ENCODE measurements around the gene SFN. TPM values are rescaled to one million over a fixed set of nuclear protein-coding genes. Genes with fewer than 3 reads are reported as not detected.
A peak's percentile ranks its signal among the peaks of the same experiment; 100 is the strongest.

Gene SFN
- total RNA-seq, 1 donor: under 0.01 TPM

GRCh38 chr1:26822737-26823395 lies 40.1 kb upstream of the SFN start:
- H4K20me1 ChIP-seq (ENCODE audit: insufficient read depth, low read length): no peaks in the 10 kb centered on the region
- TF ChIP-seq, protein P1, sequence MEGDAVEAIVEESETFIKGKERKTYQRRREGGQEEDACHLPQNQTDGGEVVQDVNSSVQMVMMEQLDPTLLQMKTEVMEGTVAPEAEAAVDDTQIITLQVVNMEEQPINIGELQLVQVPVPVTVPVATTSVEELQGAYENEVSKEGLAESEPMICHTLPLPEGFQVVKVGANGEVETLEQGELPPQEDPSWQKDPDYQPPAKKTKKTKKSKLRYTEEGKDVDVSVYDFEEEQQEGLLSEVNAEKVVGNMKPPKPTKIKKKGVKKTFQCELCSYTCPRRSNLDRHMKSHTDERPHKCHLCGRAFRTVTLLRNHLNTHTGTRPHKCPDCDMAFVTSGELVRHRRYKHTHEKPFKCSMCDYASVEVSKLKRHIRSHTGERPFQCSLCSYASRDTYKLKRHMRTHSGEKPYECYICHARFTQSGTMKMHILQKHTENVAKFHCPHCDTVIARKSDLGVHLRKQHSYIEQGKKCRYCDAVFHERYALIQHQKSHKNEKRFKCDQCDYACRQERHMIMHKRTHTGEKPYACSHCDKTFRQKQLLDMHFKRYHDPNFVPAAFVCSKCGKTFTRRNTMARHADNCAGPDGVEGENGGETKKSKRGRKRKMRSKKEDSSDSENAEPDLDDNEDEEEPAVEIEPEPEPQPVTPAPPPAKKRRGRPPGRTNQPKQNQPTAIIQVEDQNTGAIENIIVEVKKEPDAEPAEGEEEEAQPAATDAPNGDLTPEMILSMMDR (IDR thresholded peaks at IDR 0.05; ENCODE audit: extremely low read depth, low read depth, low read length): no peak
- peak; percentile 78 for DNase-seq (ENCODE audit: insufficient read length, low spot score, missing footprints)
- H3K4me2 ChIP-seq (ENCODE audit: insufficient read depth, low read length): no peak overlapping the region
- H3K79me2 ChIP-seq (ENCODE audit: insufficient read depth, low read length): peaks cover 14% of the 10 kb centered on the region
- peaks cover 21% of the 10 kb centered on the region for H3K4me1 ChIP-seq (ENCODE audit: insufficient read depth, low read length)
- H3K36me3 ChIP-seq (ENCODE audit: insufficient read depth, low read length): no peaks in the 10 kb centered on the region
- H3K9me3 ChIP-seq (ENCODE audit: low read depth, low read length): no peaks in the 10 kb centered on the region
- no peaks in the 10 kb centered on the region for H3K27me3 ChIP-seq (ENCODE audit: insufficient read depth, low read length)
- no peak overlapping the region for H3K27ac ChIP-seq (ENCODE audit: low read depth, low read length)
- H3K4me3 ChIP-seq (ENCODE audit: insufficient read depth, low read length): no peak overlapping the region
- no peak overlapping the region for H2AFZ ChIP-seq (ENCODE audit: low read length)

DNA sequence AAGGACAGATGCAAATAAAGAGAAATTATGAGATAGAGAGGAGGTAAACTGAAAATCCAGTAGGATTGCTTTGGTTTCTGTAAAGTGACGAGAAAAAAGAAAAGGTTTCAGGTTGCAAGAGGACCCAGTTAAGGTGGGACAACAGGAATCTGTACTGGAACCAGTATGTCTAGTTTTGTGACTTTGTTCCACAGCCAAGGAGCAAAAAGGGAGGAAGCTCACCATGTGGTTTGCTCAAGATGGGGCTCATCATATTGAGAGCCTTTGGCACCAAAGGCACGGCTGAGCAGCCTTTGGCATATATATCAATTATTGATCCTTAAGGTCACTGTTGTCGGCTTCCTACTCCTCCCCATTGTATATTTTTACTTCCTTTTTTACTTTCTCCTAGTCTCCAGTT lies 38.2 kb upstream of the SFN start:
- no peaks in the 10 kb centered on the region for H3K9me3 ChIP-seq (ENCODE audit: low read depth, low read length)
- no peak overlapping the region for H3K4me2 ChIP-seq (ENCODE audit: insufficient read depth, low read length)
- no peak overlapping the region for H2AFZ ChIP-seq (ENCODE audit: low read length)
- H3K27me3 ChIP-seq (ENCODE audit: insufficient read depth, low read length): no peaks in the 10 kb centered on the region
- H4K20me1 ChIP-seq (ENCODE audit: insufficient read depth, low read length): peaks cover 12% of the 10 kb centered on the region
- no peak for DNase-seq (ENCODE audit: insufficient read length, low spot score, missing footprints)
- peak overlapping the region; percentile 51 for H3K27ac ChIP-seq (ENCODE audit: low read depth, low read length)
- no peaks in the 10 kb centered on the region for H3K36me3 ChIP-seq (ENCODE audit: insufficient read depth, low read length)
- TF ChIP-seq, protein P1 (IDR thresholded peaks at IDR 0.05; ENCODE audit: extremely low read depth, low read depth, low read length): no peak
- H3K79me2 ChIP-seq (ENCODE audit: insufficient read depth, low read length): peaks cover 32% of the 10 kb centered on the region
- peaks cover 30% of the 10 kb centered on the region for H3K4me1 ChIP-seq (ENCODE audit: insufficient read depth, low read length)
- no peak overlapping the region for H3K4me3 ChIP-seq (ENCODE audit: insufficient read depth, low read length)

GRCh38 chr1:26826261-26827105 lies 36.5 kb upstream of the SFN start, which contains the start of gene ZDHHC18:
TSS of gene ZDHHC18 (plus strand) at chr1:26826688. CDS start at chr1:26826805, 117 bp downstream.
- Histone ChIP-seq H3K27ac (ENCODE audit: low read depth, low read length) (peak within 1 kb of the TSS; percentile 51), H3K4me3 (ENCODE audit: insufficient read depth, low read length) (peak within 1 kb of the TSS; percentile 81), H2AFZ (ENCODE audit: low read length) (peak within 1 kb of the TSS; percentile 98), H3K9me3 (ENCODE audit: low read depth, low read length) (no peaks in the 10 kb centered on the region), H3K36me3 (ENCODE audit: insufficient read depth, low read length) (peaks cover 6% of the 10 kb centered on the region), H4K20me1 (ENCODE audit: insufficient read depth, low read length) (peaks cover 25% of the 10 kb centered on the region), H3K4me1 (ENCODE audit: insufficient read depth, low read length) (peaks cover 30% of the 10 kb centered on the region), H3K27me3 (ENCODE audit: insufficient read depth, low read length) (no peaks in the 10 kb centered on the region), H3K4me2 (ENCODE audit: insufficient read depth, low read length) (peak within 1 kb of the TSS; percentile 91), H3K79me2 (ENCODE audit: insufficient read depth, low read length) (peaks cover 47% of the 10 kb centered on the region)
- TF ChIP-seq, protein P1 (IDR thresholded peaks at IDR 0.05; ENCODE audit: extremely low read depth, low read depth, low read length): no peak
- peak; percentile 99 for DNase-seq (ENCODE audit: insufficient read length, low spot score, missing footprints)

- Histone ChIP-seq H3K36me3 (ENCODE audit: insufficient read depth, low read length) (peaks cover 12% of the 10 kb centered on the region), H3K27ac (ENCODE audit: low read depth, low read length) (peak overlapping the region; percentile 23), H3K27me3 (ENCODE audit: insufficient read depth, low read length) (no peaks in the 10 kb centered on the region), H4K20me1 (ENCODE audit: insufficient read depth, low read length) (peaks cover 32% of the 10 kb centered on the region), H3K4me1 (ENCODE audit: insufficient read depth, low read length) (peaks cover 30% of the 10 kb centered on the region), H3K4me3 (ENCODE audit: insufficient read depth, low read length) (peak overlapping the region; percentile 81), H2AFZ (ENCODE audit: low read length) (no peak overlapping the region), H3K79me2 (ENCODE audit: insufficient read depth, low read length) (peaks cover 54% of the 10 kb centered on the region), H3K9me3 (ENCODE audit: low read depth, low read length) (no peaks in the 10 kb centered on the region), H3K4me2 (ENCODE audit: insufficient read depth, low read length) (peak overlapping the region; percentile 91)
- TF ChIP-seq, protein P1 (IDR thresholded peaks at IDR 0.05; ENCODE audit: extremely low read depth, low read depth, low read length): no peak
- DNase-seq (ENCODE audit: insufficient read length, low spot score, missing footprints): no peak
These were observed 35.8 kb upstream of the SFN start for GRCh38 chr1:26827106-26827604.

Measured in osteoblast (primary cell).